Endodermal cell (in vitro differentiated cells): ENCODE data around the gene FAM20A. TPM values are rescaled to one million over a fixed set of nuclear protein-coding genes. Genes with fewer than 3 reads are reported as not detected.

ENCODE experiments used
- DNase-seq: peaks from one replicate; pipeline ENCODE4 v3.0.0-alpha.2; 2017
- H3K27ac ChIP-seq: 2 replicates; pipeline ENCODE4 v1.5.1; 2013; ENCODE audit warnings: mild to moderate bottlenecking, low read depth, low read length, moderate library complexity
- H3K27me3 ChIP-seq: 2 replicates; pipeline ENCODE4 v1.6.1; 2013; ENCODE audit warnings: mild to moderate bottlenecking, low read length, moderate library complexity; ENCODE audit not compliant: insufficient read depth, control insufficient read depth, poor library complexity, severe bottlenecking
- H3K36me3 ChIP-seq: 2 replicates; pipeline ENCODE4 v1.7.0; 2013; ENCODE audit warnings: mild to moderate bottlenecking, low read length, moderate library complexity; ENCODE audit not compliant: control insufficient read depth, insufficient read depth
- H3K4me1 ChIP-seq: one replicate; pipeline ENCODE4 v1.7.0; 2013; ENCODE audit warnings: low read length; ENCODE audit not compliant: control insufficient read depth, insufficient read depth
- H3K4me3 ChIP-seq: 2 replicates; pipeline ENCODE4 v1.5.1; 2013; ENCODE audit warnings: mild to moderate bottlenecking, low read length, moderate library complexity
- H3K9ac ChIP-seq: 2 replicates; pipeline ENCODE4 v1.6.1; 2013; ENCODE audit warnings: mild to moderate bottlenecking, low read length, moderate library complexity; ENCODE audit not compliant: poor library complexity, severe bottlenecking; ENCODE audit errors: extremely low read depth
- H3K9me3 ChIP-seq: 2 replicates; pipeline ENCODE4 v1.6.1; 2013; ENCODE audit warnings: mild to moderate bottlenecking, low read length, moderate library complexity; ENCODE audit not compliant: control insufficient read depth
- H3K27ac Mint-ChIP-seq: 2 replicates; pipeline ENCODE4 v1.8.0; 2020; ENCODE audit warnings: mixed read lengths
- H3K27me3 Mint-ChIP-seq: 2 replicates; pipeline ENCODE4 v1.8.0; 2021; ENCODE audit warnings: mild to moderate bottlenecking, mixed read lengths; ENCODE audit not compliant: insufficient read depth
- H3K36me3 Mint-ChIP-seq: 2 replicates; pipeline ENCODE4 v1.8.0; 2020; ENCODE audit warnings: low read depth, mixed read lengths
- H3K4me1 Mint-ChIP-seq: 2 replicates; pipeline ENCODE4 v1.8.0; 2020; ENCODE audit warnings: mixed read lengths
- H3K4me3 Mint-ChIP-seq: 2 replicates; pipeline ENCODE4 v1.8.0; 2020; ENCODE audit warnings: mild to moderate bottlenecking, moderate library complexity, mixed read lengths
- H3K9me3 Mint-ChIP-seq: 2 replicates; pipeline ENCODE4 v1.8.0; 2020; ENCODE audit warnings: mild to moderate bottlenecking, mixed read lengths
- WGBS, 2 experiments: methylation state at CpG; one replicate each; pipeline versions ENCODE4 v1.1.5 to v1.1.7; 2013; ENCODE audit warnings: missing lambda C conversion rate in 2 of 2, mixed read lengths in 1 of 2; ENCODE audit not compliant: insufficient coverage in 1 of 2, insufficient read length in 1 of 2; 5-methylcytosine and 5-hydroxymethylcytosine counted together
- total RNA-seq, 2 donors: library from RNA; stranded (reverse); fragmentation: NEBNext Ultra II Directional in 1 of 2; extraction: Animal tissue kit (Norgen Biotek cat#: 25700) in 1 of 2; gene quantifications; 2 replicates in 1 of 2; 3 replicates in 1 of 2; pipeline ENCODE4 v1.2.1, GENCODE V29; 2021
- TF ChIP-seq, protein P1 (sequence below): fragments of 200-600 bp; sonication (generic); conservative IDR thresholded peaks from 2 replicates; pipeline ENCODE4 v1.5.0; 2021; ENCODE audit warnings: antibody characterized with exemption, mild to moderate bottlenecking

FAM20A gene
- total RNA-seq, 2 donors from 2014 or later: 58.7 to 74.3 TPM

DNA sequence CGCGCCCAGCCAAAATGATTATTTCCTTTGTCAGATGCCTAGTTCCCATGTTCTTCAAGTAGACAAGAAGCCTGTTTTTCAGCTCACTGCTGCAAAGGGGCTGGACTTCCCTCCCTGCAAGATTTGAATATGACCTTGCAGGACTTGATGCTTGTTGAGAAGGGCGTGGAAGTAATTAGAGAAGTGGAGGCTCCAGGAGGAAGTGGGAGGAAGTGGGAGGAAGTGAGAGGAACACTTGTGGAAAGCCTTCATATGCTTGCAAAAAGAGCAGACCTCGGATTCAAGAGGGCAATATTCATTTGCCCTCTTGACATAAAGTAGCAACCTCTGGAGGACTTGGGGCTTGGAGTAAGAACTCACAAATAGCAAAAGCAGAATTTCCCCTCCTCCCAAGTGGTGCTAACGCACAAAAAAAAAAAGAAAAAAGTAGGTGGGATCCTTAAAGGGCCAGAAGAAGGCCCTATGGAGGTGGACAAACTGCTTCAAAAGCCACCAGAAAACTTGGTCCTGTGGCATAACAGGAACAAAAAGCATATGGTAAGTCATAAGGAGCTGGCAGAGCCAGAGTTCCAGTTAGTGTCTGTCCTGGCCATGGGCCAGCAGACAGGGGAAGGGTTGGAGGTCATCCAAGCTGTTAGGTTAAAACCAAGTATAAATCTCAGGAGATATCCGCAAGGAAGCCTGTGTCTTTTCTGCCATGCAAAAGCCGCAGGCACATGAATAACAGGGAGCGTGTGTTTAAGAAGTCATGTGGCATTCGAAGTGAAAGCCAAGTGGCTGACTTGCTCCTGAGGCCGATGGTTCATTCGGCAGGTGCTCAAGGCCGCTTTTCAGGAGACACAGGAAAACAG lies 109.6 kb downstream of the FAM20A start:
- TF ChIP-seq, protein P1, sequence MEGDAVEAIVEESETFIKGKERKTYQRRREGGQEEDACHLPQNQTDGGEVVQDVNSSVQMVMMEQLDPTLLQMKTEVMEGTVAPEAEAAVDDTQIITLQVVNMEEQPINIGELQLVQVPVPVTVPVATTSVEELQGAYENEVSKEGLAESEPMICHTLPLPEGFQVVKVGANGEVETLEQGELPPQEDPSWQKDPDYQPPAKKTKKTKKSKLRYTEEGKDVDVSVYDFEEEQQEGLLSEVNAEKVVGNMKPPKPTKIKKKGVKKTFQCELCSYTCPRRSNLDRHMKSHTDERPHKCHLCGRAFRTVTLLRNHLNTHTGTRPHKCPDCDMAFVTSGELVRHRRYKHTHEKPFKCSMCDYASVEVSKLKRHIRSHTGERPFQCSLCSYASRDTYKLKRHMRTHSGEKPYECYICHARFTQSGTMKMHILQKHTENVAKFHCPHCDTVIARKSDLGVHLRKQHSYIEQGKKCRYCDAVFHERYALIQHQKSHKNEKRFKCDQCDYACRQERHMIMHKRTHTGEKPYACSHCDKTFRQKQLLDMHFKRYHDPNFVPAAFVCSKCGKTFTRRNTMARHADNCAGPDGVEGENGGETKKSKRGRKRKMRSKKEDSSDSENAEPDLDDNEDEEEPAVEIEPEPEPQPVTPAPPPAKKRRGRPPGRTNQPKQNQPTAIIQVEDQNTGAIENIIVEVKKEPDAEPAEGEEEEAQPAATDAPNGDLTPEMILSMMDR: no peak
- H3K27me3 Mint-ChIP-seq: no peaks in the 10 kb centered on the region
- no peak overlapping the region for H3K4me3 ChIP-seq
- 89 to 90% methylated on average over 9 to 12 of the region's 12 CpGs for WGBS, 2 experiments
- no peaks in the 10 kb centered on the region for H3K4me1 Mint-ChIP-seq
- H3K4me3 Mint-ChIP-seq: no peak overlapping the region
- no peaks in the 10 kb centered on the region for H3K9me3 ChIP-seq
- no peak for DNase-seq
- no peak overlapping the region for H3K27ac Mint-ChIP-seq
- peaks cover 6% of the 10 kb centered on the region for H3K9me3 Mint-ChIP-seq
- H3K27ac ChIP-seq: no peak overlapping the region
- H3K9ac ChIP-seq: no peak overlapping the region
- no peaks in the 10 kb centered on the region for H3K4me1 ChIP-seq
- H3K36me3 Mint-ChIP-seq: no peaks in the 10 kb centered on the region
- H3K36me3 ChIP-seq: no peaks in the 10 kb centered on the region
- H3K27me3 ChIP-seq: no peaks in the 10 kb centered on the region

DNA sequence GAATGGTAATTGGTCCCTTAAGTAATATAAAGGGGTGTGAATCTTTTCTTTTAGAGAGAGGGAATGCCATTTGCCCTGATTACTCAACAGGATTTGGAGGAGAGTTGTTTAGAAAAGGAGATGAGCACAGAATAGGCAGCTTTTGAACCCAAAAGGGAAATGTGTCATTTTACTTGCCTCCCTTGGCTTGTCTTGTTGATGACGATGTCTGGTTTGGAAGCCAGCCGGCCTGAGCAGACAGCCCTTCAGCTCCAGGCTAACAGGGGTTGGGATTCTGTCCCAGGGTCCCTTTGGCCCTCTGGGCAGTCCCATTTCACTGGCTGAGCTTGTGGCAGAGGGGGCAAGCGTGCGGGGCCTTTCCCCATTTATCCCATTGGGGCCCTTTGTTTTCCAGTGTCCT lies 111.2 kb downstream of the FAM20A start:
- H3K27me3 Mint-ChIP-seq: no peaks in the 10 kb centered on the region
- no peak overlapping the region for H3K27ac Mint-ChIP-seq
- no peak overlapping the region for H3K4me3 Mint-ChIP-seq
- 54 to 86% methylated on average over 2 to 4 of the region's 4 CpGs for WGBS, 2 experiments
- Histone ChIP-seq H3K9ac (no peak overlapping the region), H3K4me3 (no peak overlapping the region), H3K36me3 (no peaks in the 10 kb centered on the region), H3K27ac (no peak overlapping the region), H3K9me3 (no peaks in the 10 kb centered on the region), H3K4me1 (no peaks in the 10 kb centered on the region), H3K27me3 (no peaks in the 10 kb centered on the region)
- TF ChIP-seq, protein P1: no peak
- no peak for DNase-seq
- no peaks in the 10 kb centered on the region for H3K4me1 Mint-ChIP-seq
- H3K9me3 Mint-ChIP-seq: no peaks in the 10 kb centered on the region
- H3K36me3 Mint-ChIP-seq: no peaks in the 10 kb centered on the region

Other genes starting within 250 kb of the FAM20A start
- gene WIPI1, start 143.9 kb downstream of the FAM20A start, total RNA-seq: 10 to 100 TPM; 32.0 to 39.5 TPM
- gene PRKAR1A, start 88.9 kb downstream of the FAM20A start, total RNA-seq: 100 to 1,000 TPM; 194 to 227 TPM